ENCODE results near the gene MEIS2.
"Not testable (repeated sequence)": the region's sequence is repeated elsewhere in the genome, so short reads cannot be mapped to it uniquely, and the experiment has no call there.

MEIS2 gene

DNA sequence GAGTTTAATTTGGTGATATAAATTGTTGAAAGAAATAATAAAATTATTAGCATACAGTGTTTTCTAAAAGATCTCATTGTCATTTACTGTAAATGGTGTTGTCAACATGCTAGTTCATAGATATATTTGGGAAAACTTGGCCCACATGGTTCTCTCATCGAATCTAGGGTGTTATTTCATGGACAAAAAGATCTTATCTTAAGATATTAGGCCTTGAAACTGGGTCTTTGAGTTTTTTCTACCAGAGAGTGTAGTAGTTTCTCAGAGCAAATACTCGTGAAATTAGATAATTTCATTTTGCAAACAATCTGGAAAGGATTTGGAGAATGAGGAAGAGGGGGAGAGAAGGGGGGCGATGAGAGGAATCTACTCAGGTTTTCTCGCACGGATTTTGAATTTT is 107.9 kb downstream of the MEIS2 start:
- WGBS (ENCODE audit: extremely low coverage, insufficient coverage, insufficient read length), result no CpG with 5 or more reads among the region's 5 CpGs
- Histone ChIP-seq H2BK120ac (ENCODE audit: insufficient read depth, low read length, poor library complexity) (no peak overlapping the region), H3K79me2 (ENCODE audit: control insufficient read depth, insufficient read depth, low read length, poor library complexity) (no peaks in the 10 kb centered on the region), H3K4ac (ENCODE audit: low read depth, low read length) (no peak overlapping the region), H3K27me3 (ENCODE audit: insufficient read depth, low read length) (no peaks in the 10 kb centered on the region), H3K27ac (ENCODE audit: low read depth, low read length) (no peak overlapping the region), H2BK5ac (ENCODE audit: low read depth, low read length, poor library complexity) (no peak overlapping the region), H3K36me3 (ENCODE audit: control insufficient read depth in 1 of 2, insufficient read depth in 2 of 2, low read length in 2 of 2) (no peaks in the 10 kb centered on the region), H3K4me1 (ENCODE audit: control insufficient read depth in 1 of 2, insufficient read depth in 2 of 2, low read length in 2 of 2) (peaks cover 2 to 5% of the 10 kb centered on the region in 2 experiments), H2AFZ (ENCODE audit: insufficient read depth, low read length, poor library complexity) (no peak overlapping the region), H3K4me2 (ENCODE audit: low read length) (no peak overlapping the region), H3K9me3 (ENCODE audit: insufficient read depth, low read depth, low read length) (no peaks in the 10 kb centered on the region), H3K23ac (ENCODE audit: low read length) (no peak overlapping the region), H3K18ac (ENCODE audit: low read length) (no peak overlapping the region), H3K79me1 (ENCODE audit: low read length) (no peaks in the 10 kb centered on the region), H2BK12ac (ENCODE audit: low read length) (no peak overlapping the region), H4K12ac (ENCODE audit: low read depth, low read length) (no peak overlapping the region), H3K9ac (ENCODE audit: low read length) (no peak overlapping the region), H3K14ac (ENCODE audit: low read length) (no peak overlapping the region), H3K4me3 (ENCODE audit: low read depth, low read length) (no peak overlapping the region), H4K8ac (ENCODE audit: low read depth, low read length) (no peak overlapping the region), H4K91ac (ENCODE audit: low read depth, low read length) (no peak overlapping the region), H2AK5ac (ENCODE audit: low read length) (no peak overlapping the region)
- DNase-seq, result no peak

- Histone ChIP-seq H2AFZ (ENCODE audit: insufficient read depth, low read length, poor library complexity) (no peak overlapping the region), H4K12ac (ENCODE audit: low read depth, low read length) (no peak overlapping the region), H2BK120ac (ENCODE audit: insufficient read depth, low read length, poor library complexity) (no peak overlapping the region), H3K18ac (ENCODE audit: low read length) (no peak overlapping the region), H3K4me2 (ENCODE audit: low read length) (no peak overlapping the region), H3K14ac (ENCODE audit: low read length) (no peak overlapping the region), H3K27ac (ENCODE audit: low read depth, low read length) (no peak overlapping the region), H3K4ac (ENCODE audit: low read depth, low read length) (no peak overlapping the region), H4K8ac (ENCODE audit: low read depth, low read length) (no peak overlapping the region), H3K79me2 (ENCODE audit: control insufficient read depth, insufficient read depth, low read length, poor library complexity) (no peaks in the 10 kb centered on the region), H2BK12ac (ENCODE audit: low read length) (no peak overlapping the region), H4K91ac (ENCODE audit: low read depth, low read length) (no peak overlapping the region), H2AK5ac (ENCODE audit: low read length) (no peak overlapping the region), H3K9ac (ENCODE audit: low read length) (no peak overlapping the region), H3K79me1 (ENCODE audit: low read length) (no peaks in the 10 kb centered on the region), H3K4me3 (ENCODE audit: low read depth, low read length) (no peak overlapping the region), H2BK5ac (ENCODE audit: low read depth, low read length, poor library complexity) (no peak overlapping the region), H3K23ac (ENCODE audit: low read length) (no peak overlapping the region), H3K9me3 (ENCODE audit: insufficient read depth, low read depth, low read length) (no peaks in the 10 kb centered on the region), H3K27me3 (ENCODE audit: insufficient read depth, low read length) (no peaks in the 10 kb centered on the region), H3K4me1 (ENCODE audit: control insufficient read depth in 1 of 2, insufficient read depth in 2 of 2, low read length in 2 of 2) (no peaks in the 10 kb centered on the region), H3K36me3 (ENCODE audit: control insufficient read depth in 1 of 2, insufficient read depth in 2 of 2, low read length in 2 of 2) (no peaks in the 10 kb centered on the region)
- no peak for DNase-seq
Measured at GRCh38 chr15:36988947-36989346, 111.4 kb downstream of the MEIS2 start.

DNA sequence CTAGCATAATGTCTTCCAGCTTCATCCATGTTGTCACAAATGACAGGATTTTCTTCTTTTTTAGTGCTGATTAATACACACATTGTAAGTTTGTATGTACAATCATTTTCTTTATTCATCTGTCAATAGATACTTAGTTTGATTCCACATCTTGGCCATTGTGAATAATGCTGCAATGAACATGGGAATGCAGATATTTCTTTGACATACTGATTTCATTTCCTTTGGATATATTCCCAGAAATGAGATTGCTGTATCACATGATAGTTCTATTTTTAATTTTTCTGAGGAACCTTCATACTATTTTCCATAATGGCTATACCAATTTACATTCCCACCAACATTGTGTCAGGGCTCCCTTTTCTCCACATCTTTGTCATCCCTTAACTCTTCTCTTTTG is 117.9 kb downstream of the MEIS2 start:
- no peak overlapping the region for H3K14ac ChIP-seq (ENCODE audit: low read length)
- H3K23ac ChIP-seq (ENCODE audit: low read length), result no peak overlapping the region
- no peak for DNase-seq
- H3K27ac ChIP-seq (ENCODE audit: low read depth, low read length), result no peak overlapping the region
- no peak overlapping the region for H2BK5ac ChIP-seq (ENCODE audit: low read depth, low read length, poor library complexity)
- no peaks in the 10 kb centered on the region for H3K79me2 ChIP-seq (ENCODE audit: control insufficient read depth, insufficient read depth, low read length, poor library complexity)
- H2BK120ac ChIP-seq (ENCODE audit: insufficient read depth, low read length, poor library complexity), result no peak overlapping the region
- H3K27me3 ChIP-seq (ENCODE audit: insufficient read depth, low read length), result no peaks in the 10 kb centered on the region
- no peak overlapping the region for H3K4me2 ChIP-seq (ENCODE audit: low read length)
- H4K8ac ChIP-seq (ENCODE audit: low read depth, low read length), result no peak overlapping the region
- H3K18ac ChIP-seq (ENCODE audit: low read length), result no peak overlapping the region
- H3K4me1 ChIP-seq (ENCODE audit: control insufficient read depth in 1 of 2, insufficient read depth in 2 of 2, low read length in 2 of 2), result no peaks in the 10 kb centered on the region
- no peak overlapping the region for H3K4ac ChIP-seq (ENCODE audit: low read depth, low read length)
- no peak overlapping the region for H2AFZ ChIP-seq (ENCODE audit: insufficient read depth, low read length, poor library complexity)
- H4K91ac ChIP-seq (ENCODE audit: low read depth, low read length), result no peak overlapping the region
- H3K79me1 ChIP-seq (ENCODE audit: low read length), result no peaks in the 10 kb centered on the region
- no peaks in the 10 kb centered on the region for H3K36me3 ChIP-seq (ENCODE audit: control insufficient read depth in 1 of 2, insufficient read depth in 2 of 2, low read length in 2 of 2)
- H3K4me3 ChIP-seq (ENCODE audit: low read depth, low read length), result no peak overlapping the region
- H3K9ac ChIP-seq (ENCODE audit: low read length), result no peak overlapping the region
- no peaks in the 10 kb centered on the region for H3K9me3 ChIP-seq (ENCODE audit: insufficient read depth, low read depth, low read length)
- H4K12ac ChIP-seq (ENCODE audit: low read depth, low read length), result no peak overlapping the region
- no peak overlapping the region for H2AK5ac ChIP-seq (ENCODE audit: low read length)
- H2BK12ac ChIP-seq (ENCODE audit: low read length), result no peak overlapping the region

- not testable (repeated sequence) for H3K4me2 ChIP-seq (ENCODE audit: low read length); DNase-seq; H3K18ac ChIP-seq (ENCODE audit: low read length); H3K79me1 ChIP-seq (ENCODE audit: low read length); H3K27ac ChIP-seq (ENCODE audit: low read depth, low read length); H3K23ac ChIP-seq (ENCODE audit: low read length); H3K9ac ChIP-seq (ENCODE audit: low read length); H3K14ac ChIP-seq (ENCODE audit: low read length); H4K8ac ChIP-seq (ENCODE audit: low read depth, low read length); H2BK120ac ChIP-seq (ENCODE audit: insufficient read depth, low read length, poor library complexity); H4K12ac ChIP-seq (ENCODE audit: low read depth, low read length); H3K4ac ChIP-seq (ENCODE audit: low read depth, low read length); H3K79me2 ChIP-seq (ENCODE audit: control insufficient read depth, insufficient read depth, low read length, poor library complexity); H2BK12ac ChIP-seq (ENCODE audit: low read length); H2AK5ac ChIP-seq (ENCODE audit: low read length); H2BK5ac ChIP-seq (ENCODE audit: low read depth, low read length, poor library complexity); H3K4me1 ChIP-seq (ENCODE audit: control insufficient read depth in 1 of 2, insufficient read depth in 2 of 2, low read length in 2 of 2); H3K4me3 ChIP-seq (ENCODE audit: low read depth, low read length); H4K91ac ChIP-seq (ENCODE audit: low read depth, low read length); H3K36me3 ChIP-seq (ENCODE audit: control insufficient read depth in 1 of 2, insufficient read depth in 2 of 2, low read length in 2 of 2); H3K27me3 ChIP-seq (ENCODE audit: insufficient read depth, low read length); H3K9me3 ChIP-seq (ENCODE audit: insufficient read depth, low read depth, low read length); H2AFZ ChIP-seq (ENCODE audit: insufficient read depth, low read length, poor library complexity)
- WGBS (ENCODE audit: extremely low coverage, insufficient coverage, insufficient read length), result no CpG with 5 or more reads among the region's 2 CpGs
Measured at GRCh38 chr15:36980281-36980680, 120.1 kb downstream of the MEIS2 start.

DNA sequence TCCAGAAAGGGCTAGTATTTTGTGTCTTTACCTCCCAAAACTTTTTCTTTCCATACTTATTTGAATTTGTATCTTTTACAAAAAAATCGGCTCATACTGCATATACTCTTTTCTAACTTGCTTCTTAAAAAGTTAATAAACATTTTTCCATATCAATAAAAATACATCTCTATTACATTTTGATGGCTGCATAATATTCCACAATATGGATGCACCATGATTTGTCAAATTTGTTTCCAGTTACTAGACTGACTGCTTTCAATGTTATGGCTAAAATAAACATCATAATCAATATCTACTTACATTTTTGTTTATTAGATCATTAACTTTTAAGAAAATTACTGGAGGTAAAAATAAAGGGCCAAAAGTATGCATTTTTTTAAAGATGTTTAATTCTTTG is 121.7 kb downstream of the MEIS2 start:
- H3K4me1 ChIP-seq (ENCODE audit: control insufficient read depth in 1 of 2, insufficient read depth in 2 of 2, low read length in 2 of 2), result no peaks in the 10 kb centered on the region
- no peak overlapping the region for H4K8ac ChIP-seq (ENCODE audit: low read depth, low read length)
- H3K79me2 ChIP-seq (ENCODE audit: control insufficient read depth, insufficient read depth, low read length, poor library complexity), result no peaks in the 10 kb centered on the region
- no peak overlapping the region for H2AK5ac ChIP-seq (ENCODE audit: low read length)
- no peak overlapping the region for H3K4me2 ChIP-seq (ENCODE audit: low read length)
- no CpG with 5 or more reads among the region's 1 CpG for WGBS (ENCODE audit: extremely low coverage, insufficient coverage, insufficient read length)
- H3K4ac ChIP-seq (ENCODE audit: low read depth, low read length), result no peak overlapping the region
- no peak overlapping the region for H2BK120ac ChIP-seq (ENCODE audit: insufficient read depth, low read length, poor library complexity)
- no peak overlapping the region for H2BK5ac ChIP-seq (ENCODE audit: low read depth, low read length, poor library complexity)
- H2BK12ac ChIP-seq (ENCODE audit: low read length), result no peak overlapping the region
- no peak for DNase-seq
- no peaks in the 10 kb centered on the region for H3K27me3 ChIP-seq (ENCODE audit: insufficient read depth, low read length)
- H3K14ac ChIP-seq (ENCODE audit: low read length), result no peak overlapping the region
- H3K9ac ChIP-seq (ENCODE audit: low read length), result no peak overlapping the region
- H3K36me3 ChIP-seq (ENCODE audit: control insufficient read depth in 1 of 2, insufficient read depth in 2 of 2, low read length in 2 of 2), result no peaks in the 10 kb centered on the region
- H4K12ac ChIP-seq (ENCODE audit: low read depth, low read length), result no peak overlapping the region
- no peak overlapping the region for H3K4me3 ChIP-seq (ENCODE audit: low read depth, low read length)
- H3K9me3 ChIP-seq (ENCODE audit: insufficient read depth, low read depth, low read length), result no peaks in the 10 kb centered on the region
- H3K27ac ChIP-seq (ENCODE audit: low read depth, low read length), result no peak overlapping the region
- H3K23ac ChIP-seq (ENCODE audit: low read length), result no peak overlapping the region
- no peak overlapping the region for H4K91ac ChIP-seq (ENCODE audit: low read depth, low read length)
- H3K18ac ChIP-seq (ENCODE audit: low read length), result no peak overlapping the region
- H2AFZ ChIP-seq (ENCODE audit: insufficient read depth, low read length, poor library complexity), result no peak overlapping the region
- H3K79me1 ChIP-seq (ENCODE audit: low read length), result no peaks in the 10 kb centered on the region
